GM23338 (cell line): ENCODE data around the gene EPHB3. TPM values are rescaled to one million over a fixed set of nuclear protein-coding genes. Genes with fewer than 3 reads are reported as not detected.

ENCODE experiments used
- ATAC-seq: fragments of 200-7000 bp; cut with Tn5 transposase; 3 replicates; pipeline ENCODE4 v1.9.1; 2020
- DNase-seq: peaks from one replicate; pipeline ENCODE4 v3.0.0-alpha.2; 2015; ENCODE audit warnings: low spot score
- H2AFZ ChIP-seq: fragments of 200-600 bp; sonication (generic); 2 replicates; pipeline ENCODE4 v1.8.0; 2016; ENCODE audit warnings: antibody characterized with exemption, mild to moderate bottlenecking, moderate library complexity
- H3F3A ChIP-seq: fragments of 200-600 bp; sonication (generic); replicated peaks from 2 replicates; pipeline ENCODE4 v1.8.0; 2017; ENCODE audit warnings: antibody characterized with exemption, mixed run types, low read depth
- H3K27ac ChIP-seq: fragments of 200-600 bp; sonication (generic); 2 replicates; pipeline ENCODE4 v1.6.1; 2016; ENCODE audit warnings: low read depth
- H3K27me3 ChIP-seq: fragments of 200-600 bp; sonication (generic); 2 replicates; pipeline ENCODE4 v1.8.0; 2016; ENCODE audit warnings: mild to moderate bottlenecking, mixed run types, moderate library complexity; ENCODE audit not compliant: insufficient read depth
- H3K36me3 ChIP-seq: fragments of 200-600 bp; sonication (generic); 2 replicates; pipeline ENCODE4 v1.8.0; 2016; ENCODE audit warnings: mild to moderate bottlenecking; ENCODE audit not compliant: insufficient read depth
- H3K4me1 ChIP-seq: fragments of 200-600 bp; sonication (generic); 2 replicates; pipeline ENCODE4 v1.8.0; 2016; ENCODE audit warnings: mild to moderate bottlenecking, moderate library complexity; ENCODE audit not compliant: insufficient read depth
- H3K4me2 ChIP-seq: fragments of 200-600 bp; sonication (generic); 2 replicates; pipeline ENCODE4 v1.7.1; 2017; ENCODE audit warnings: mixed run types
- H3K4me3 ChIP-seq: fragments of 200-600 bp; sonication (generic); 2 replicates; pipeline ENCODE4 v1.6.1; 2016; ENCODE audit warnings: mixed run types
- H3K79me2 ChIP-seq: fragments of 200-600 bp; sonication (generic); replicated peaks from 2 replicates; pipeline ENCODE4 v1.8.0; 2017; ENCODE audit warnings: mild to moderate bottlenecking; ENCODE audit not compliant: insufficient read depth
- H3K9me2 ChIP-seq: fragments of 200-600 bp; sonication (generic); 2 replicates; pipeline ENCODE4 v1.8.0; 2017; ENCODE audit not compliant: insufficient read depth
- H4K20me1 ChIP-seq: fragments of 200-600 bp; sonication (generic); replicated peaks from 2 replicates; pipeline ENCODE4 v1.8.0; 2017; ENCODE audit warnings: mild to moderate bottlenecking; ENCODE audit not compliant: insufficient read depth
- H3K27ac Mint-ChIP-seq: 2 replicates; pipeline ENCODE4 v1.8.0; 2020; ENCODE audit warnings: inconsistent platforms, mild to moderate bottlenecking, moderate library complexity, mixed read lengths
- H3K27me3 Mint-ChIP-seq: 3 replicates; pipeline ENCODE4 v1.8.0; 2022; ENCODE audit warnings: low read depth, mild to moderate bottlenecking, moderate library complexity, mixed read lengths, inconsistent platforms; ENCODE audit not compliant: insufficient read depth, poor library complexity
- H3K36me3 Mint-ChIP-seq: 3 replicates; pipeline ENCODE4 v1.8.0; 2021; ENCODE audit warnings: low read depth, mild to moderate bottlenecking, inconsistent platforms, moderate library complexity, mixed read lengths
- H3K4me1 Mint-ChIP-seq: 3 replicates; pipeline ENCODE4 v1.8.0; 2020; ENCODE audit warnings: mild to moderate bottlenecking, inconsistent platforms, mixed read lengths
- H3K4me3 Mint-ChIP-seq: 3 replicates; pipeline ENCODE4 v1.8.0; 2021; ENCODE audit warnings: moderate library complexity, mild to moderate bottlenecking, inconsistent platforms, mixed read lengths
- H3K9me3 Mint-ChIP-seq: 3 replicates; pipeline ENCODE4 v1.8.0; 2020; ENCODE audit warnings: moderate library complexity, mild to moderate bottlenecking, inconsistent platforms, mixed read lengths
- CREB1 ChIP-seq: fragments of 250-450 bp; sonication (Bioruptor Pico); IDR thresholded peaks from 2 replicates; pipeline ENCODE4 v1.5.0; 2020; ENCODE audit warnings: low read depth, mild to moderate bottlenecking, moderate library complexity
- CTCF ChIP-seq, 2 experiments: fragments of 200-600 bp in 1 of 2; sonication (generic) in 1 of 2; conservative IDR thresholded peaks; 2 replicates each; pipeline versions ENCODE4 v1.5.1 to v1.6.1; 2016 to 2017; ENCODE audit warnings: antibody characterized with exemption in 2 of 2, low read depth in 2 of 2, mild to moderate bottlenecking in 2 of 2, moderate library complexity in 1 of 2
- ETS1 ChIP-seq: IDR thresholded peaks from 2 replicates; pipeline ENCODE4 v1.6.1; 2016; ENCODE audit warnings: antibody characterized with exemption
- EZH2 ChIP-seq: fragments of 200-600 bp; sonication (generic); IDR thresholded peaks from one replicate; pipeline ENCODE4 v1.8.0; 2017; ENCODE audit warnings: antibody characterized with exemption, mild to moderate bottlenecking, low read depth; ENCODE audit not compliant: unreplicated experiment
- EZH2phosphoT487 ChIP-seq: fragments of 200-600 bp; sonication (generic); IDR thresholded peaks from one replicate; pipeline ENCODE4 v1.8.1; 2018; ENCODE audit warnings: antibody characterized with exemption; ENCODE audit not compliant: unreplicated experiment
- JUNB ChIP-seq: IDR thresholded peaks from one replicate; pipeline ENCODE4 v1.6.1; 2016; ENCODE audit warnings: antibody characterized with exemption; ENCODE audit not compliant: unreplicated experiment
- POLR2AphosphoS5 ChIP-seq: IDR thresholded peaks from 2 replicates; pipeline ENCODE4 v1.6.1; 2016; ENCODE audit warnings: antibody characterized with exemption, low read depth
- REST ChIP-seq: IDR thresholded peaks from one replicate; pipeline ENCODE4 v1.6.1; 2018; ENCODE audit warnings: antibody characterized with exemption; ENCODE audit not compliant: unreplicated experiment
- STAT1 ChIP-seq: IDR thresholded peaks from one replicate; pipeline ENCODE4 v1.6.1; 2016; ENCODE audit warnings: antibody characterized with exemption; ENCODE audit not compliant: unreplicated experiment
- ZNF114 ChIP-seq: fragments of 250-450 bp; sonication (Bioruptor Pico); IDR thresholded peaks from 2 replicates; pipeline ENCODE4 v1.5.0; 2020; ENCODE audit warnings: mild to moderate bottlenecking, moderate library complexity
- ZNF331 ChIP-seq: fragments of 250-450 bp; sonication (Bioruptor Pico); IDR thresholded peaks from 2 replicates; pipeline ENCODE4 v1.5.0; 2020; ENCODE audit warnings: low read depth, mild to moderate bottlenecking, moderate library complexity
- ZNF462 ChIP-seq: fragments of 250-450 bp; sonication (Bioruptor Pico); IDR thresholded peaks from 2 replicates; pipeline ENCODE4 v1.5.0; 2020; ENCODE audit warnings: mild to moderate bottlenecking, moderate library complexity
- polyA plus RNA-seq: library from polyadenylated mRNA; unstranded; fragments of >200 nt; fragmentation: Nextera tagmentation; extraction: Ambion mirVana; gene quantifications from 2 replicates; pipeline ENCODE4 v1.2.1, GENCODE V29; 2016
- total RNA-seq: library from RNA; depleted of rRNA; stranded (reverse); fragments of >200 nt; shearing (Covaris generic); gene quantifications from 2 replicates; pipeline ENCODE4 v1.2.3, GENCODE V29; 2014

EPHB3 gene
- total and polyA plus RNA-seq, 2 experiments from 2014 or later, result 0.57 to 2.0 TPM

GRCh38 chr3:184541886-184542562 lies 19.6 kb upstream of the EPHB3 start:
- Histone ChIP-seq H3K79me2 (no peaks in the 10 kb centered on the region), H3K4me3 (no peak overlapping the region), H2AFZ (no peak overlapping the region), H3K9me2 (no peaks in the 10 kb centered on the region), H3K4me1 (peaks cover 8% of the 10 kb centered on the region), H3K4me2 (0 out of 2 replicates have a peak overlapping the region, but pooled peaks have one; percentile 32), H3F3A (0 out of 2 replicates have a peak, but pooled peaks cover 3% of the 10 kb centered on the region), H4K20me1 (no peaks in the 10 kb centered on the region), H3K27me3 (no peaks in the 10 kb centered on the region), H3K36me3 (no peaks in the 10 kb centered on the region), H3K27ac (no peak overlapping the region)
- Mint-ChIP-seq H3K4me3 (no peak overlapping the region), H3K4me1 (peaks cover 30% of the 10 kb centered on the region), H3K9me3 (no peaks in the 10 kb centered on the region), H3K27ac (no peak overlapping the region), H3K36me3 (no peaks in the 10 kb centered on the region), H3K27me3 (peaks cover 10% of the 10 kb centered on the region)
- TF ChIP-seq EZH2 (no peak), REST (no peak), POLR2AphosphoS5 (no peak), ZNF331 (CRISPR knock-in tag) (no peak), STAT1 (no peak), ZNF114 (CRISPR knock-in tag) (no peak), JUNB (no peak), EZH2phosphoT487 (no peak), CTCF (conservative IDR thresholded peaks at IDR 0.05; ENCODE audit: low read depth in 2 of 2) (no peak), CREB1 (no peak), ETS1 (no peak), ZNF462 (CRISPR knock-in tag) (no peak)
- DNase-seq (no peak), ATAC-seq (no peak)
